Prostate gland (tissue), 2 donors: ENCODE results near the gene AURKB.

ENCODE experiments used
- POLR2A ChIP-seq: fragments of 450-650 bp; IDR thresholded peaks from one replicate; pipeline ENCODE4 v1.6.1; 2016; ENCODE audit warnings: antibody characterized with exemption, mild to moderate bottlenecking
- TF ChIP-seq, protein P1 (sequence below), 4 experiments: fragments of 200-600 bp in 2 of 4; fragments of 450-650 bp in 2 of 4; sonication (generic) in 2 of 4; IDR thresholded peaks; 1 replicate in 3 of 4; 2 replicates in 1 of 4; pipeline ENCODE4 v1.5.1; 2016 to 2019; ENCODE audit warnings: antibody characterized with exemption in 4 of 4, mild to moderate bottlenecking in 2 of 4, moderate library complexity in 2 of 4

DNA sequence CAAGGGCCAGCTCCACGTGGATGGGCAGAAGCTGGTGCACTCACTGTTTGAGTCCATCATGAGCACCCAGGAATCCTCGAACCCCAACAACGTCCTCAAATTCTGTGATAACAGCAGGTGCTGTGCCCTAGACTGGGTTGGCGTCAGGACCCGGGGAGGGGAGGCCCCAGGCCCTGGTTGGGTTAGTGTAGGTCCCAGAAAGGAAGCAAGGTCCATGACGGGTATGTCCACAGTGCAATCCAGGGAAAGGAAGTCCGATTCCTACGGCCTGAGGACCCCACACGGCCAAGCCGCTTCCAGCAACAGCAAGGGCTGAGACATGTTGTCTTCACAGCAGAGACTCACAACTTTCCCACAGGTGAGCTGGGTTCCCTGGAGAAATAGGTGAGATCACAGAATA lies 45.9 kb upstream of the AURKB start:
- TF ChIP-seq, protein P1, sequence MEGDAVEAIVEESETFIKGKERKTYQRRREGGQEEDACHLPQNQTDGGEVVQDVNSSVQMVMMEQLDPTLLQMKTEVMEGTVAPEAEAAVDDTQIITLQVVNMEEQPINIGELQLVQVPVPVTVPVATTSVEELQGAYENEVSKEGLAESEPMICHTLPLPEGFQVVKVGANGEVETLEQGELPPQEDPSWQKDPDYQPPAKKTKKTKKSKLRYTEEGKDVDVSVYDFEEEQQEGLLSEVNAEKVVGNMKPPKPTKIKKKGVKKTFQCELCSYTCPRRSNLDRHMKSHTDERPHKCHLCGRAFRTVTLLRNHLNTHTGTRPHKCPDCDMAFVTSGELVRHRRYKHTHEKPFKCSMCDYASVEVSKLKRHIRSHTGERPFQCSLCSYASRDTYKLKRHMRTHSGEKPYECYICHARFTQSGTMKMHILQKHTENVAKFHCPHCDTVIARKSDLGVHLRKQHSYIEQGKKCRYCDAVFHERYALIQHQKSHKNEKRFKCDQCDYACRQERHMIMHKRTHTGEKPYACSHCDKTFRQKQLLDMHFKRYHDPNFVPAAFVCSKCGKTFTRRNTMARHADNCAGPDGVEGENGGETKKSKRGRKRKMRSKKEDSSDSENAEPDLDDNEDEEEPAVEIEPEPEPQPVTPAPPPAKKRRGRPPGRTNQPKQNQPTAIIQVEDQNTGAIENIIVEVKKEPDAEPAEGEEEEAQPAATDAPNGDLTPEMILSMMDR (IDR thresholded peaks at IDR 0.05): no peak
- TF ChIP-seq POLR2A: no peak
